Measurements from ENCODE around the gene MACF1. TPM values are rescaled to one million over a fixed set of nuclear protein-coding genes. Genes with fewer than 3 reads are reported as not detected.
"Not testable (repeated sequence)": the region's sequence is repeated elsewhere in the genome, so short reads cannot be mapped to it uniquely, and the experiment has no call there.

MACF1 gene
- total and polyA plus RNA-seq, 4 donors: 284 to 366 (median 329) TPM

- WGBS (ENCODE audit: insufficient coverage): 79% methylated on average over 3 of the region's 9 CpGs
- not testable (repeated sequence) for H3K9me3 ChIP-seq (ENCODE audit: control insufficient read depth, insufficient read depth, low read length)
Observed at GRCh38 chr1:39504436-39504835, 299.9 kb downstream of the MACF1 start.

GRCh38 chr1:39505289-39505688 lies 300.8 kb downstream of the MACF1 start:
- H3K4me1 ChIP-seq (ENCODE audit: control insufficient read depth, insufficient read depth, low read length): no peaks in the 10 kb centered on the region
- H3K4me3 ChIP-seq (ENCODE audit: low read depth, low read length): no peak overlapping the region
- H3K36me3 ChIP-seq (ENCODE audit: control insufficient read depth, insufficient read depth, low read length): no peaks in the 10 kb centered on the region
- DNase-seq (ENCODE audit: low read depth in 4 of 6, low spot score in 6 of 6): no peak
- no peak overlapping the region for H3K27ac ChIP-seq (ENCODE audit: low read depth, low read length)
- no peaks in the 10 kb centered on the region for H3K27me3 ChIP-seq (ENCODE audit: control insufficient read depth, insufficient read depth, low read length)
- no peaks in the 10 kb centered on the region for H3K9me3 ChIP-seq (ENCODE audit: control insufficient read depth, insufficient read depth, low read length)

More at GRCh38 chr1:39504436-39504835, 299.9 kb downstream of the MACF1 start:
- not testable (repeated sequence) for H3K4me1 ChIP-seq (ENCODE audit: control insufficient read depth, insufficient read depth, low read length); H3K4me3 ChIP-seq (ENCODE audit: low read depth, low read length); H3K27me3 ChIP-seq (ENCODE audit: control insufficient read depth, insufficient read depth, low read length); DNase-seq (ENCODE audit: low read depth in 4 of 6, low spot score in 6 of 6); H3K27ac ChIP-seq (ENCODE audit: low read depth, low read length); H3K36me3 ChIP-seq (ENCODE audit: control insufficient read depth, insufficient read depth, low read length)

GRCh38 chr1:39507230-39507928 lies 302.9 kb downstream of the MACF1 start:
- H3K9me3 ChIP-seq (ENCODE audit: control insufficient read depth, insufficient read depth, low read length): no peaks in the 10 kb centered on the region
- H3K27ac ChIP-seq (ENCODE audit: low read depth, low read length): no peak overlapping the region
- no peaks in the 10 kb centered on the region for H3K27me3 ChIP-seq (ENCODE audit: control insufficient read depth, insufficient read depth, low read length)
- 54% methylated on average over 10 of the region's 14 CpGs for WGBS (ENCODE audit: insufficient coverage)
- H3K4me3 ChIP-seq (ENCODE audit: low read depth, low read length): no peak overlapping the region
- peak in 2 of 6 donors; percentile 38 to 59 for DNase-seq (ENCODE audit: low read depth in 4 of 6, low spot score in 6 of 6)
- H3K36me3 ChIP-seq (ENCODE audit: control insufficient read depth, insufficient read depth, low read length): no peaks in the 10 kb centered on the region
- H3K4me1 ChIP-seq (ENCODE audit: control insufficient read depth, insufficient read depth, low read length): no peaks in the 10 kb centered on the region

- H3K9me3 ChIP-seq (ENCODE audit: control insufficient read depth, insufficient read depth, low read length): no peaks in the 10 kb centered on the region
- no peak for DNase-seq (ENCODE audit: low read depth in 4 of 6, low spot score in 6 of 6)
- H3K36me3 ChIP-seq (ENCODE audit: control insufficient read depth, insufficient read depth, low read length): no peaks in the 10 kb centered on the region
- H3K4me1 ChIP-seq (ENCODE audit: control insufficient read depth, insufficient read depth, low read length): no peaks in the 10 kb centered on the region
- no peaks in the 10 kb centered on the region for H3K27me3 ChIP-seq (ENCODE audit: control insufficient read depth, insufficient read depth, low read length)
- H3K27ac ChIP-seq (ENCODE audit: low read depth, low read length): no peak overlapping the region
- H3K4me3 ChIP-seq (ENCODE audit: low read depth, low read length): no peak overlapping the region
- 81% methylated on average over 2 of the region's 6 CpGs for WGBS (ENCODE audit: insufficient coverage)
Observed at GRCh38 chr1:39508266-39508665, 303.8 kb downstream of the MACF1 start.

GRCh38 chr1:39508857-39509305 lies 304.4 kb downstream of the MACF1 start:
- H3K4me3 ChIP-seq (ENCODE audit: low read depth, low read length): no peak overlapping the region
- WGBS (ENCODE audit: insufficient coverage): 72% methylated on average over 11 of the region's 11 CpGs

GRCh38 chr1:39509360-39510009 lies 305.0 kb downstream of the MACF1 start:
- H3K27me3 ChIP-seq (ENCODE audit: control insufficient read depth, insufficient read depth, low read length): no peaks in the 10 kb centered on the region
- no peak for DNase-seq (ENCODE audit: low read depth in 4 of 6, low spot score in 6 of 6)
- WGBS (ENCODE audit: insufficient coverage): 66% methylated on average over 14 of the region's 22 CpGs
- H3K4me3 ChIP-seq (ENCODE audit: low read depth, low read length): no peak overlapping the region
- H3K27ac ChIP-seq (ENCODE audit: low read depth, low read length): no peak overlapping the region
- H3K4me1 ChIP-seq (ENCODE audit: control insufficient read depth, insufficient read depth, low read length): no peaks in the 10 kb centered on the region
- no peaks in the 10 kb centered on the region for H3K9me3 ChIP-seq (ENCODE audit: control insufficient read depth, insufficient read depth, low read length)
- H3K36me3 ChIP-seq (ENCODE audit: control insufficient read depth, insufficient read depth, low read length): no peaks in the 10 kb centered on the region

More at GRCh38 chr1:39508857-39509305, 304.4 kb downstream of the MACF1 start:
- no peak for DNase-seq (ENCODE audit: low read depth in 4 of 6, low spot score in 6 of 6)
- no peaks in the 10 kb centered on the region for H3K9me3 ChIP-seq (ENCODE audit: control insufficient read depth, insufficient read depth, low read length)
- H3K27ac ChIP-seq (ENCODE audit: low read depth, low read length): no peak overlapping the region
- H3K36me3 ChIP-seq (ENCODE audit: control insufficient read depth, insufficient read depth, low read length): no peaks in the 10 kb centered on the region
- no peaks in the 10 kb centered on the region for H3K27me3 ChIP-seq (ENCODE audit: control insufficient read depth, insufficient read depth, low read length)
- no peaks in the 10 kb centered on the region for H3K4me1 ChIP-seq (ENCODE audit: control insufficient read depth, insufficient read depth, low read length)

- H3K36me3 ChIP-seq (ENCODE audit: control insufficient read depth, insufficient read depth, low read length); H3K27ac ChIP-seq (ENCODE audit: low read depth, low read length); DNase-seq (ENCODE audit: low read depth in 4 of 6, low spot score in 6 of 6); H3K4me3 ChIP-seq (ENCODE audit: low read depth, low read length); H3K9me3 ChIP-seq (ENCODE audit: control insufficient read depth, insufficient read depth, low read length); H3K4me1 ChIP-seq (ENCODE audit: control insufficient read depth, insufficient read depth, low read length); H3K27me3 ChIP-seq (ENCODE audit: control insufficient read depth, insufficient read depth, low read length): not testable (repeated sequence)
- 84% methylated on average over 9 of the region's 20 CpGs for WGBS (ENCODE audit: insufficient coverage)
Observed at GRCh38 chr1:39510570-39511186, 306.2 kb downstream of the MACF1 start.

- not testable (repeated sequence) for H3K27ac ChIP-seq (ENCODE audit: low read depth, low read length); H3K4me3 ChIP-seq (ENCODE audit: low read depth, low read length); H3K27me3 ChIP-seq (ENCODE audit: control insufficient read depth, insufficient read depth, low read length); H3K9me3 ChIP-seq (ENCODE audit: control insufficient read depth, insufficient read depth, low read length); H3K4me1 ChIP-seq (ENCODE audit: control insufficient read depth, insufficient read depth, low read length); H3K36me3 ChIP-seq (ENCODE audit: control insufficient read depth, insufficient read depth, low read length); DNase-seq (ENCODE audit: low read depth in 4 of 6, low spot score in 6 of 6)
- whole genome bisulfite sequencing (ENCODE audit: insufficient coverage): 20% methylated on average over 2 of the region's 13 CpGs
Observed at GRCh38 chr1:39511477-39511876, 307.0 kb downstream of the MACF1 start.

- H3K36me3 ChIP-seq (ENCODE audit: control insufficient read depth, insufficient read depth, low read length); H3K4me1 ChIP-seq (ENCODE audit: control insufficient read depth, insufficient read depth, low read length); DNase-seq (ENCODE audit: low read depth in 4 of 6, low spot score in 6 of 6); H3K27ac ChIP-seq (ENCODE audit: low read depth, low read length); H3K27me3 ChIP-seq (ENCODE audit: control insufficient read depth, insufficient read depth, low read length); H3K9me3 ChIP-seq (ENCODE audit: control insufficient read depth, insufficient read depth, low read length); H3K4me3 ChIP-seq (ENCODE audit: low read depth, low read length): not testable (repeated sequence)
- WGBS (ENCODE audit: insufficient coverage): no CpG with 5 or more reads among the region's 25 CpGs
Observed at GRCh38 chr1:39512234-39512847, 307.8 kb downstream of the MACF1 start.
